Liver (tissue), 9 donors: ENCODE results near the gene CCR7. TPM values are rescaled to one million over a fixed set of nuclear protein-coding genes. Genes with fewer than 3 reads are reported as not detected.

ENCODE experiments used
- DNase-seq: peaks from one replicate; pipeline ENCODE4 v3.0.0-alpha.2; 2017; ENCODE audit warnings: low spot score
- H3K27ac ChIP-seq, 2 donors: one replicate each; pipeline ENCODE4 v1.7.0; 2013; ENCODE audit warnings: inconsistent platforms in 2 of 2, low read length in 2 of 2, control low read depth in 1 of 2, low read depth in 1 of 2, mild to moderate bottlenecking in 1 of 2
- H3K27me3 ChIP-seq, 4 donors: one replicate each; pipeline versions ENCODE4 v1.6.1 to v1.7.0; 2013; ENCODE audit warnings: low read length in 3 of 4, inconsistent platforms in 1 of 4, mild to moderate bottlenecking in 1 of 4, moderate library complexity in 1 of 4; ENCODE audit not compliant: control insufficient read depth in 4 of 4, insufficient read depth in 4 of 4
- H3K36me3 ChIP-seq, 4 donors: one replicate each; pipeline versions ENCODE4 v1.6.1 to v1.7.0; 2013; ENCODE audit warnings: low read length in 3 of 4, mild to moderate bottlenecking in 3 of 4, low read depth in 1 of 4, moderate library complexity in 1 of 4; ENCODE audit not compliant: control insufficient read depth in 4 of 4, insufficient read depth in 3 of 4
- H3K4me1 ChIP-seq, 4 donors: one replicate each; pipeline versions ENCODE4 v1.6.1 to v1.7.0; 2013; ENCODE audit warnings: low read length in 3 of 4, mild to moderate bottlenecking in 3 of 4, moderate library complexity in 1 of 4; ENCODE audit not compliant: control insufficient read depth in 4 of 4, insufficient read depth in 4 of 4
- H3K4me3 ChIP-seq, 3 donors: one replicate each; pipeline versions ENCODE4 v1.6.1 to v1.7.0; 2013; ENCODE audit warnings: low read length in 3 of 3, control low read depth in 1 of 3, low read depth in 1 of 3, mild to moderate bottlenecking in 1 of 3
- H3K9ac ChIP-seq, 2 donors: one replicate each; pipeline ENCODE4 v1.7.0; 2013; ENCODE audit warnings: low read length in 2 of 2, mild to moderate bottlenecking in 2 of 2, moderate library complexity in 2 of 2, control low read depth in 1 of 2, low read depth in 1 of 2
- H3K9me3 ChIP-seq, 4 donors: one replicate each; pipeline versions ENCODE4 v1.6.1 to v1.7.0; 2013; ENCODE audit warnings: low read length in 3 of 4; ENCODE audit not compliant: control insufficient read depth in 4 of 4
- ATF3 ChIP-seq: IDR thresholded peaks from 2 replicates; pipeline ENCODE4 v1.6.1; 2016; ENCODE audit warnings: antibody characterized with exemption
- CTCF ChIP-seq: fragments of 150-350 bp; IDR thresholded peaks from 2 replicates; pipeline ENCODE4 v1.5.1; 2017; ENCODE audit warnings: improper control_type of control experiment, low read depth, low read length; ENCODE audit not compliant: missing input control
- EGR1 ChIP-seq, 2 donors: IDR thresholded peaks; 2 replicates each; pipeline ENCODE4 v1.6.1; 2016 to 2018; ENCODE audit warnings: antibody characterized with exemption in 2 of 2, low read depth in 2 of 2
- FOXA1 ChIP-seq: IDR thresholded peaks from 2 replicates; pipeline ENCODE4 v1.6.1; 2016; ENCODE audit warnings: antibody characterized with exemption
- FOXA2 ChIP-seq: IDR thresholded peaks from 2 replicates; pipeline ENCODE4 v1.6.1; 2016; ENCODE audit warnings: antibody characterized with exemption
- GABPA ChIP-seq, 2 donors: IDR thresholded peaks in 1 of 2; conservative IDR thresholded peaks in 1 of 2; 2 replicates each; pipeline ENCODE4 v1.6.1; 2016; ENCODE audit warnings: antibody characterized with exemption in 2 of 2, mild to moderate bottlenecking in 1 of 2, moderate library complexity in 1 of 2
- HNF4A ChIP-seq, 2 donors: conservative IDR thresholded peaks; 2 replicates each; pipeline ENCODE4 v1.6.1; 2016; ENCODE audit warnings: antibody characterized with exemption in 2 of 2, mild to moderate bottlenecking in 2 of 2
- HNF4G ChIP-seq: IDR thresholded peaks from 2 replicates; pipeline ENCODE4 v1.6.1; 2016; ENCODE audit warnings: antibody characterized with exemption
- JUND ChIP-seq, 2 donors: IDR thresholded peaks; 2 replicates each; pipeline ENCODE4 v1.6.1; 2016; ENCODE audit warnings: antibody characterized with exemption in 2 of 2
- MAX ChIP-seq: IDR thresholded peaks from 2 replicates; pipeline ENCODE4 v1.6.1; 2016; ENCODE audit warnings: antibody characterized with exemption
- NR2F2 ChIP-seq: IDR thresholded peaks from 2 replicates; pipeline ENCODE4 v1.6.1; 2016; ENCODE audit warnings: antibody characterized with exemption
- RAD21 ChIP-seq, 2 donors: IDR thresholded peaks; 2 replicates each; pipeline ENCODE4 v1.6.1; 2016; ENCODE audit warnings: antibody characterized with exemption in 2 of 2, mild to moderate bottlenecking in 2 of 2
- REST ChIP-seq: IDR thresholded peaks from 2 replicates; pipeline ENCODE4 v1.6.1; 2016; ENCODE audit warnings: antibody characterized with exemption, mild to moderate bottlenecking
- RXRA ChIP-seq, 2 donors: IDR thresholded peaks; 2 replicates each; pipeline ENCODE4 v1.6.1; 2017 to 2018; ENCODE audit warnings: antibody characterized with exemption in 2 of 2, mild to moderate bottlenecking in 1 of 2
- SP1 ChIP-seq: IDR thresholded peaks from 2 replicates; pipeline ENCODE4 v1.6.1; 2018; ENCODE audit warnings: antibody characterized with exemption, mild to moderate bottlenecking
- TAF1 ChIP-seq: conservative IDR thresholded peaks from 2 replicates; pipeline ENCODE4 v1.6.1; 2016; ENCODE audit warnings: antibody characterized with exemption, mild to moderate bottlenecking
- YY1 ChIP-seq: IDR thresholded peaks from 2 replicates; pipeline ENCODE4 v1.6.1; 2016; ENCODE audit warnings: antibody characterized with exemption, mild to moderate bottlenecking
- ZBTB33 ChIP-seq: IDR thresholded peaks from 2 replicates; pipeline ENCODE4 v1.6.1; 2016; ENCODE audit warnings: antibody characterized with exemption
- WGBS: extraction: QIAGEN DNeasy Blood & Tissue Kit; methylation state at CpG from one replicate; pipeline ENCODE4 v1.1.7; 2013; 5-methylcytosine and 5-hydroxymethylcytosine counted together
- polyA plus RNA-seq, 2 donors: library from polyadenylated mRNA; stranded (reverse) in 1 of 2; unstranded in 1 of 2; fragments of 200-250 nt in 1 of 2; fragments of >200 nt in 1 of 2; fragmentation: Nextera tagmentation in 1 of 2; extraction: Ambion mirVana in 1 of 2; gene quantifications; one replicate each; pipeline versions ENCODE4 v1.2.1 to v1.2.3, GENCODE V29; 2013 to 2015
- total RNA-seq, 2 donors: library from RNA; depleted of rRNA; stranded (reverse); fragments of >200 nt; gene quantifications; one replicate each; pipeline ENCODE4 v1.2.3, GENCODE V29; 2014
- donor health status: healthy.
- donor health status: healthy.
- donor health status: healthy.
- donor health status: healthy.
- donor health status: healthy.

The CCR7 gene
- total and polyA plus RNA-seq, 4 donors: 0.08 to 0.89 (median 0.28) TPM

- TF ChIP-seq CTCF: no peak
- TF ChIP-seq SP1: no peak
- no peak for TF ChIP-seq HNF4G
- no peak for TF ChIP-seq ATF3
- TF ChIP-seq YY1: no peak
- TF ChIP-seq ZBTB33: no peak
- no peak for TF ChIP-seq GABPA (IDR thresholded peaks at IDR 0.05 in 1 of 2, conservative IDR thresholded peaks at IDR 0.05 in 1 of 2)
- Histone ChIP-seq H3K36me3 (no peaks in the 10 kb centered on the region), H3K27me3 (no peaks in the 10 kb centered on the region), H3K9ac (no peak overlapping the region), H3K4me3 (no peak overlapping the region), H3K27ac (no peak overlapping the region), H3K9me3 (no peaks in the 10 kb centered on the region), H3K4me1 (no peaks in the 10 kb centered on the region)
- 86% methylated on average over 8 of the region's 8 CpGs for whole genome bisulfite sequencing
- DNase-seq: no peak
Observed at GRCh38 chr17:40510328-40510648, 55.0 kb downstream of the CCR7 start.

GRCh38 chr17:40509626-40510327 lies 55.5 kb downstream of the CCR7 start:
- Histone ChIP-seq H3K36me3 (no peaks in the 10 kb centered on the region), H3K27me3 (no peaks in the 10 kb centered on the region), H3K4me1 (no peaks in the 10 kb centered on the region), H3K9ac (no peak overlapping the region), H3K9me3 (no peaks in the 10 kb centered on the region), H3K27ac (no peak overlapping the region), H3K4me3 (no peak overlapping the region)
- 93% methylated on average over 10 of the region's 10 CpGs for WGBS
- DNase-seq: no peak
- TF ChIP-seq ATF3: no peak
- no peak for TF ChIP-seq GABPA (IDR thresholded peaks at IDR 0.05 in 1 of 2, conservative IDR thresholded peaks at IDR 0.05 in 1 of 2)
- TF ChIP-seq FOXA1: no peak
- no peak for TF ChIP-seq RAD21 (IDR thresholded peaks at IDR 0.05)
- no peak for TF ChIP-seq REST
- no peak for TF ChIP-seq RXRA (IDR thresholded peaks at IDR 0.05)
- no peak for TF ChIP-seq HNF4G
- TF ChIP-seq ZBTB33: no peak
- TF ChIP-seq HNF4A (conservative IDR thresholded peaks at IDR 0.05): no peak
- TF ChIP-seq JUND (IDR thresholded peaks at IDR 0.05): no peak
- TF ChIP-seq MAX: no peak
- TF ChIP-seq YY1: no peak
- no peak for TF ChIP-seq NR2F2
- TF ChIP-seq FOXA2: no peak
- no peak for TF ChIP-seq EGR1 (IDR thresholded peaks at IDR 0.05; ENCODE audit: low read depth in 2 of 2)
- TF ChIP-seq SP1: no peak
- TF ChIP-seq CTCF: no peak
- TF ChIP-seq TAF1: no peak
